Omental fat pad (tissue), 4 donors: Measurements from ENCODE around the gene NKD1. TPM values are rescaled to one million over a fixed set of nuclear protein-coding genes. Genes with fewer than 3 reads are reported as not detected.

Experiments
- ATAC-seq: fragments of 150-250 bp; one replicate; pipeline ENCODE4 v1.9.1; 2016; ENCODE audit warnings: mild to moderate bottlenecking, moderate library complexity; ENCODE audit not compliant: low FRiP score
- DNase-seq: peaks from one replicate; pipeline ENCODE4 v3.0.0-alpha.2; 2019; ENCODE audit warnings: low spot score
- total RNA-seq, 4 donors: library from RNA; depleted of rRNA; stranded (reverse); fragments of >200 nt; gene quantifications; one replicate each; pipeline ENCODE4 v1.1.0, GENCODE V29; 2016
- TF ChIP-seq, protein P1 (sequence below), 3 donors: fragments of 450-650 bp; IDR thresholded peaks; one replicate each; pipeline ENCODE4 v1.5.1; 2016 to 2017; ENCODE audit warnings: antibody characterized with exemption in 3 of 3, mild to moderate bottlenecking in 3 of 3, moderate library complexity in 2 of 3

Gene NKD1
- total RNA-seq, 4 donors from 2014 or later: 2.2 to 11.6 (median 3.1) TPM

DNA sequence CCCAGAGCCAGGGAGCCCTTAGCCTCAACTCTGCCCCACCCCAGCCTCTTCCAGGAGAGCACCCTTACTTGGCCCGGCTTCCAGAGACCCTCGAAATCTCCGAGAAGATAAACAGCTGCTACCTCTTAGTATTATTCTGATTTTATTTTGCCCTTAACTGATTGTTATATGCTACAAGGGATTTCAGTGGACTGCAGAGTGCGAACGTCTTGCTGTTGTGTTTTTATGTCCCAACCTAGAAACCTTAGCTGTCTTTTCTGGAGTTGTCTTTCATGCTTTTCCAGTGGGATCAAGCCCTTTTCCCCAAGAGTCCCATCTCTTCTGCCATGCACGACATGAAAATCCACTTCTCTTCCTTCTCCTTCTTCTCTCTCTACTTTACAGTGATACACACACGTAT lies 85.9 kb downstream of the NKD1 start:
- TF ChIP-seq, protein P1, sequence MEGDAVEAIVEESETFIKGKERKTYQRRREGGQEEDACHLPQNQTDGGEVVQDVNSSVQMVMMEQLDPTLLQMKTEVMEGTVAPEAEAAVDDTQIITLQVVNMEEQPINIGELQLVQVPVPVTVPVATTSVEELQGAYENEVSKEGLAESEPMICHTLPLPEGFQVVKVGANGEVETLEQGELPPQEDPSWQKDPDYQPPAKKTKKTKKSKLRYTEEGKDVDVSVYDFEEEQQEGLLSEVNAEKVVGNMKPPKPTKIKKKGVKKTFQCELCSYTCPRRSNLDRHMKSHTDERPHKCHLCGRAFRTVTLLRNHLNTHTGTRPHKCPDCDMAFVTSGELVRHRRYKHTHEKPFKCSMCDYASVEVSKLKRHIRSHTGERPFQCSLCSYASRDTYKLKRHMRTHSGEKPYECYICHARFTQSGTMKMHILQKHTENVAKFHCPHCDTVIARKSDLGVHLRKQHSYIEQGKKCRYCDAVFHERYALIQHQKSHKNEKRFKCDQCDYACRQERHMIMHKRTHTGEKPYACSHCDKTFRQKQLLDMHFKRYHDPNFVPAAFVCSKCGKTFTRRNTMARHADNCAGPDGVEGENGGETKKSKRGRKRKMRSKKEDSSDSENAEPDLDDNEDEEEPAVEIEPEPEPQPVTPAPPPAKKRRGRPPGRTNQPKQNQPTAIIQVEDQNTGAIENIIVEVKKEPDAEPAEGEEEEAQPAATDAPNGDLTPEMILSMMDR (IDR thresholded peaks at IDR 0.05): no peak
- ATAC-seq (no peak), DNase-seq (no peak)

DNA sequence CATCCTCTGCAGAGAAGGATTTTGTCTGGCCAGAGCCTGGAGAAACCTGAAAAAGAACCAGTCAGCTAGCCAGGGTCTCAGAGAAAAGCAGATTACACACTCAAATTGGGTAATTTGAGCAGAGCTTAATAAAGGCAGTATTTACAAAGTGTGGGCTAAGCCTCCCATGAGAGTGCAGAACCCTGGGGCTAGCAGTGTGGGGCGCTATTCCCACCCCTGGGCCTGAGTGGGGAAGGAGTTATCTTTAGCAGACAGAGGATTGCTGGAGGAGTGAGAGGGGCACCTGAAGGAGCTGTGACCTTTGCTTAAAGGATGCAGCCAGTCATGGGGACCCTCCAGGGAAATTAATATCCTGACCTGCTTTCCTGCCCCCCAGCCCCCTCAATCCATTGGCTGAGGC lies 86.8 kb downstream of the NKD1 start:
- DNase-seq: no peak
- TF ChIP-seq, protein P1 (IDR thresholded peaks at IDR 0.05): no peak
- no peak for ATAC-seq

DNA sequence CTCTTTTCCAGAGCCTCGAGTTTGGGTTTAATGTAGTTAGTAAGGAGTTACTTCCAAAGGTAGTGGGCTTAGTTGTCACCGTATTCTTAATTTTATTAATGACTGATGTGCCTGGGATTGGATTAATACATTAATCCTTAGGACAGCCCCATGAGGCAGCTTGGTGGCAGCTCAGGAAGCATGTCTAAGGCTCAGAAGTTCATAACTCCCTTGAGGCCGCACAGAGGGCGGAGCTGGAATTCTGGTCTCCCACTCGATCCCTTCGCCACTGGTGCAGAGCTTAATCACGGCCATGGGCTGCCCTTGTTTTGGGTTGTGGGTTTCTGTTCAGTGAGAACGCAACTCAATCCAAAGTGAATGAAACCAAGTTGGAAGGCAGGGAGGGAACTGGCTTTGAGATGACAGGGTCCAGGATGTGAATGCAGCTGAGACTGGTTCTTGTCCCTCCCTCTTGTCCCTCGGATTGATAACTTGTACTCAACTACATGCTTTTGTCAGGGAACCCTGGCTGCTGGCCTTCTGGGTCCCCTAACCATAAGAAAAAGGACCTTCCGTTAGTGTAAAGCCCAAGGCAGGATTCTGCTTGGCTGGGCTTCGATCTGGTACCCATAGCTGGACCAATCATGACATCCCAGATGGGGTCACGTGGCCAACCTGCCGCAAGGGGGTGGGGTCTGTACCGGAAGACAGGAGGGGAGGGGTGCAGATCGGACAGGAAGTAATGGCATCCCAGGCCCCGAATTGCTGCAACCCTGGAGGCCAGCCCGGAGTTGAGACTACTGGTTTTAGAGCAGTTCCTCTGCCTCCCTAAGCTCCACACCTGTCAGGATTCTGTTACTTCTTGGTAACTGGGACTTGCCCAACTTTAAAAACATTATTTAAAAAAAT lies 87.6 kb downstream of the NKD1 start:
- TF ChIP-seq, protein P1 (IDR thresholded peaks at IDR 0.05): no peak
- no peak for ATAC-seq
- DNase-seq: no peak

DNA sequence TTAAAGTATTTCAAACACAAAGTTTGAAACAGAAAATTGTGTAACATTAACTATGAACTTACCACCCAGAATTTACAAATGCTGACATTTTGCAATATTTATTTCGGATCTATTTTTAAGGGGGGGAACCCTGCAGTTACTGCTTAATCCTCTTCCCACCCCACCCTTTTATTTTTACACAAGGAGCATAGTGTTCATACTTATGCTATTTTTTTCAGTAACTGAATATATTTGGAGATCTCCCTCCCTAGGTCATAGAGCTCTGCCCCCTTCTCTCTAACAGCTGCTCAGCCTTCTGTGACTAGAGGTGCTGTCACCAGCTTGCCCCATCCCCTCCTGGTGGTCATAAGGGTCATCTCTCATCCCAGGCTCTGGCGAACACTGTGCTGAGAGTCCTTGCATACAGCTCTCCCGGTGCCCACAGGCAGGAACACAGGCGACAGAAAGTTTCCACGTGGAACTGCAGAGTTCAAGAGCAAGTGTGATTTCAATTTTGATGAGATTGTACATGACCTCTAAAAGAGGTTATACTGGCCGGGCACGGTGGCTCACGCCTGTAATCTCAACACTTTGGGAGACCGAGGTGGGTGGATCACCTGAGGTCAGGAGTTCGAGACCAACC lies 88.7 kb downstream of the NKD1 start:
- DNase-seq (no peak), ATAC-seq (no peak)
- TF ChIP-seq, protein P1 (IDR thresholded peaks at IDR 0.05): no peak

DNA sequence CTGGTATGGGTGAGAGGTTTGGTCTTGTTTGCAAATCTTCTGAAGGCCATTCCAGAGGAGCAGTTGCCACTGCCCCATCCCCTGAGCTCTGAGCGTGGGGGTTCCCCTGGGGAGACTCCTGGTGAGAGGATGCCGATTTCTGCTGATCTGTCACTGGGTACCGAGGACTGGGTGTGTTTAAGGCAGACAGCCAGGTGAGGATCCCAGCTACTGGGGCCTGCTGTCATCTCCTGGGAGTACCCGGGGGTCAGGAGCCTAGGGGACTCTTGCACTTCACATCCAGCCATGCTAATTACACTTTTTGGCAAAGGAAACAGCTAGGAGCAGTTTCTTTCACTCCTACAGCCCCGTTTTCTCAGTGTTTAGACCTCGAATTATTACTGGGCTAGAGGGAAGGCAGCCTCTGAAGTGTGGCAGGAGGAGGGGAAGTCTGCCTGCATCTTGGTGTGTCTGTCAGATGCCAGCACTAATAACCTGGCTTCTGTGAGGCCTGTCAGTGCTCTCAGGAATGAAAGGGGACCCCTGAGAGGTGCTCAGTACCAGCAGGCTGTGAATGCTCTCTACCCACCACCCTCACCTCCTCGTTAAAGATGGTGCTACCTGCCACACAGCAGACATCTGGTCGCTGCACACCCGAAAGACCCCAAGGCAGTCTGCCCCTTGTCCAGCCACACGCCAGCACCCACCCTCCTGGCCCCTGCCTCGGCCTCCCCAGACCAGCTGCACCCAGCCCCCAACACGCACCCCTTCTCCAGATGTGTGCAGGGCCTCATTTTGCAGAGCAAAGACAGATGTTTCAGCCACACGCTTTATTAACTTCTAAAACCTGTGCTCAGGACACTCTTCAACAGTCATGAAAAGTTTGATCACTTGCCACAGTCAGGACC lies 89.8 kb downstream of the NKD1 start:
- TF ChIP-seq, protein P1 (IDR thresholded peaks at IDR 0.05): no peak
- no peak for DNase-seq
- ATAC-seq: no peak

DNA sequence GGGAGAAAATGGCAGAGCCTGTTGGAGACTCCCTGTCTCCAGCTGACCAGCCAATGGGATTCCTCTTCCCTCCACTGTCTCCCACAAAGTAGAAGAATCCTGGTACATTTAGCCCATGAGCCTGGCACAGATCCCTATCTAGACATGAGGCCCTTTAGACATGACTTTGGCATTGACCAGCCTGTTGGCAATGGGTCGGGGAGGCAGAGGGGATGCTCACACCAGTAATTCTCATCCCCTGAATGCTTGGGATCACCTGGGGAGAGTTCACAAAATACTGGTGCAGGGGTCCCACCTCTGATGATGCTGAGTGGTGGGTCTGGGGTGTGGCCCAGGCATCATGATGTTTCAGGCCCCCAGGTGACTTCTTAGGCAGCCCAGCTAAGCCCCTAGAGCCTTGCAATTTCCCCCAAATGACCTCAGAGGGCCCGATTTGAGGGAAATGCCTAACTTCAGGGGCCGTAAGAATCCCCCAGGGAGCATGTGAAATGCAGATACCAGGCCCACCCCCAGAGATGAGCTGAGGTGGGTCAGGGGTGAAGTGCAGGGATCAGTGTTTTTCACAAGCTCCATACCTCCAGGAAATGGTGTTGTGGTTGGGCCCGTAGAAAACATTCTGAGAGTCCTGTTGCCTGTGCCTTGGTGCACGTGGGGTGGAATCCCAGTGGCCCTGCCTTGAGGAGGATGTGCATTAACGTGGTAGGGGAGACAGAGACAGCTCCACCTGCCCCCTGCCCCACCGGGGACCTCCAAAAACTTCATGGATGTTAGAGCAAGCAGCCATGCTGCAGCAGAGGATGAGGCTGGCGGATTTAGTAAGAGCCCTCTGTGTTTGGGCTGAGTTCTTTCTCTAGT lies 90.8 kb downstream of the NKD1 start:
- DNase-seq (no peak), ATAC-seq (no peak)
- TF ChIP-seq, protein P1 (IDR thresholded peaks at IDR 0.05): no peak
